Measurements from ENCODE around the gene RPS27. TPM values are rescaled to one million over a fixed set of nuclear protein-coding genes. Genes with fewer than 3 reads are reported as not detected.
"Not testable (repeated sequence)": the region's sequence is repeated elsewhere in the genome, so short reads cannot be mapped to it uniquely, and the experiment has no call there.

The RPS27 gene
- total and polyA plus RNA-seq, 4 donors, result 1,054 to 4,447 (median 1,621) TPM

DNA sequence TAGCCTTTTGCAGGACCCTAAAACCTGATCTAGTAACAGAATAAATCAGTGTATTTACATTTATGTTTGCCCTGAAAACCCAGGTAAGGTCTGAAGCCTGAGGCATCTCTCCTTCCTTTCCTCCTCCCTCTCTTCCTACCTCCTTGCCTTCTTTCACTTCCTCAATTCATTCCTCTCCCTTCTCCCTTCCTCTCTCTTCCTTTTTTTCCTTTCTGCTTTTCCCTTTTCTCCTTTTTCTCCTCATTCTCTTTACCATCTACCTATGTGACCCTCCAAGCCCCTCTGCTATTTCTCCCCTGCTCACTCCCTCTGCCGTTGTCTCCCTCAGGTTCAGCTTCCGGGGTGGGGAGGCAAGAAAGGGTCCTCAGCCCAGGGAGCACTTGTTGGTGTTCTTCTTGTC lies 8.8 kb upstream of the RPS27 start:
- DNase-seq (ENCODE audit: low read depth in 4 of 6, low spot score in 6 of 6), result not testable (repeated sequence)

DNA sequence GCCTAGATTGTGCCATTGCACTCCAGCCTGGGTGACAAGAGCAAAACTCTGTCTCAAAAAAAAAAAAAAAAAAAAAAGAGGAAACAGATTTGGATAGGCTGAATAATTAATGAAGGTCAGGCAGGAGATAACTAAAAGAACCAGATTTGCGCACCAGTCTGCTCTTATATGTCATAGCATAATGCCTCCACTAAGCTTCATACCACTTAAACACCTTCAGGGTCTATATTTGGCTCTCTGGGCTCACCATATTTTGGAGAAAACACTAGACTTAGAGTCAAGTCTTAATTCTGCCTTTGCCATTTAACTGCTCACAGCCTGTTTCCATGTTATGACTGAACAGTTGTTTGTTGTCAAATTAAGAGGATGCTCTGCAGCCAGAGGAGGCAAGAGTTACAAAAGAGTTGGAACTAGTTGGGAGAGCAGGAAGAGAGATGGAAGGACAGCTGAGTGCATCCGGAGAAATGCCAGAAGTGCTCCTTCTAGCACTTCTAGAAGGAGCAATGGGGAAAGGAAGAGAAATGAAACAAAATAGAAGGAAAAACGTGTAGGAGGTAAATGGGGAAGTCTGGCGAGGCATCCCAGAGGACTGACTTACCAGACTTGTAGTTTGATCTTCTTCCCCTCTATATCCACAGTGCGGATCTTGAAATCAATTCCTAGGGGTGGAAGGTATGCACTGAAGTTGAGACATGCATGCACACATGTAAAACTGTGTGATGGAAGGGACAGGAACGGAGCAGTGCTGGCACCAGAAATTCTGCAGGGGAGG lies 6.3 kb upstream of the RPS27 start:
- H3K4me1 ChIP-seq (ENCODE audit: control insufficient read depth, insufficient read depth, low read length), result peaks cover 13% of the 10 kb centered on the region
- H3K27ac ChIP-seq (ENCODE audit: low read depth, low read length), result no peak overlapping the region
- DNase-seq (ENCODE audit: low read depth in 4 of 6, low spot score in 6 of 6), result no peak
- H3K27me3 ChIP-seq (ENCODE audit: control insufficient read depth, insufficient read depth, low read length), result no peaks in the 10 kb centered on the region
- peaks cover 8% of the 10 kb centered on the region for H3K36me3 ChIP-seq (ENCODE audit: control insufficient read depth, insufficient read depth, low read length)
- H3K9me3 ChIP-seq (ENCODE audit: control insufficient read depth, insufficient read depth, low read length), result no peaks in the 10 kb centered on the region
- H3K4me3 ChIP-seq (ENCODE audit: low read depth, low read length), result peak overlapping the region; percentile 67
- WGBS (ENCODE audit: insufficient coverage), result 90% methylated on average over 2 of the region's 6 CpGs

More for the DNA sequence above, 8.8 kb upstream of the RPS27 start:
- peaks cover 14% of the 10 kb centered on the region for H3K4me1 ChIP-seq (ENCODE audit: control insufficient read depth, insufficient read depth, low read length)
- 100% methylated on average over 2 of the region's 2 CpGs for WGBS (ENCODE audit: insufficient coverage)
- H3K36me3 ChIP-seq (ENCODE audit: control insufficient read depth, insufficient read depth, low read length); H3K27me3 ChIP-seq (ENCODE audit: control insufficient read depth, insufficient read depth, low read length); H3K27ac ChIP-seq (ENCODE audit: low read depth, low read length); H3K9me3 ChIP-seq (ENCODE audit: control insufficient read depth, insufficient read depth, low read length); H3K4me3 ChIP-seq (ENCODE audit: low read depth, low read length): not testable (repeated sequence)

DNA sequence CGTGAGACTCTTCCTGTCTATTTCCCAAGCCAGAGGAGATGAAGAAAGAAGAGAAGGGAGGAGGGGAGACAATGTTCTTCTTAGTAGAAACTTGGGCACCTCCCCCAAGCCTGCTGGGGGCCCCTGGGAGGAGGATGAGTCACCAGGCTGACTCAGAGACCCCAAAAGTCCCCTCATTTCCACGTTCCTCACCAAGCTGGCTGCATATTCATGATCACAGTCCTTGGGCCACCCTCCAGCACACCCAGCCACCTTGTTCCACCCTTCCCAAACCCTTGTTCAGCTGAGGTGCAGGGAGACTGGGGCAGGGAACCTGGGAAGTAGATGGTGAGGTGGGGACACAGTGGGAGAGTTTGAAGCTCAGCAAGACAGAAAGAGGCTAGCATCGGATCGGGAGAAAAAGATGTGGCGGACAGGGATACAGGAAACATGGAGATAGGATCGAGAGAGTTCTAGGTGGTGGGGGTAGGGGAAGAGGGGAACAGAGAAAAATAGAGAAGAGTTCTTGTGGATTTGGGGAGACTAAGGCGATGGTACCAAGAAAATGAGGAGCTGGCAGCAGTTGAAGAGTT lies 5.1 kb upstream of the RPS27 start:
- 26% methylated on average over 5 of the region's 7 CpGs for WGBS (ENCODE audit: insufficient coverage)
- peaks cover 8% of the 10 kb centered on the region for H3K36me3 ChIP-seq (ENCODE audit: control insufficient read depth, insufficient read depth, low read length)
- peak in 1 of 6 donors; percentile 23 for DNase-seq (ENCODE audit: low read depth in 4 of 6, low spot score in 6 of 6)
- peaks cover 18% of the 10 kb centered on the region for H3K4me1 ChIP-seq (ENCODE audit: control insufficient read depth, insufficient read depth, low read length)
- H3K9me3 ChIP-seq (ENCODE audit: control insufficient read depth, insufficient read depth, low read length), result no peaks in the 10 kb centered on the region
- peak overlapping the region; percentile 80 for H3K27ac ChIP-seq (ENCODE audit: low read depth, low read length)
- H3K4me3 ChIP-seq (ENCODE audit: low read depth, low read length), result peak overlapping the region; percentile 67
- H3K27me3 ChIP-seq (ENCODE audit: control insufficient read depth, insufficient read depth, low read length), result no peaks in the 10 kb centered on the region

DNA sequence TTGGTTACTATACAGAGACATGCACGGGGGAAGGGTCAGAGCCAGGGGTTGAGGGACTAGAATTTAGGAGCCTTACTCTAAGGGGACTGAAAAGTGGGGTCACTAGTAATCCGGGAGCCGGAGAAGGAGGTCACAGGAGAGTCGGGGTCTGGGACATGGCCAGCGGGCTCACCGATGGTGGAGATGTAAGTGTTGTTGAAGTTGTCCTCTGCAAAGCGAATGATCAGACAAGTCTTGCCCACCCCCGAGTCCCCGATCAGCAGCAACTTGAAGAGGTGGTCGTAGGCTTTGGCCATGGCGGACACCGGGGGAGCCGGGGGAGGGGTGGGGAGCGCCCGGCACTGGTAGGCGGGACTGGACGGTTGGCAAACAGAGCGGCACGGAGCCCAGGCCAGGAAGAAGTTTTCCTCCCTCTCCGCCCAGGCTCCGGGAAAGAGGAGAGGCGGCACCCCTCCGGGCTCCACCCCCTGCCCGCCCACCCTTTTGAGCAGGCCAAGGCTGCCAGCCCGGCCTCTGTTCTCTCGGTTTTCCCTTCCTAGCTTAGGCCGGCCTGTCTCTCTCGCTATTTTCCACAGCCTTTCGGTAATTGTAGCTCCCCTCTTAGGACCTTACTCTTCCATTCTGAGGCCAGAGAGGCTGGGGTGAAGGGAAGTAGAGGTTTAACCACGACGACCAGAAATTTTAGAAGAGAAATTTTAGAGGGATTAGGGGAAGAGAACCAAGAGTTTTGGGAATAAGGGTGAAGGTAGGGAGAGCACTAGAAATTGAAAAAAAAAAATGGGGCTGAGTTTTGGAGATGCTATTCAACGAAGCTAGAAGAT lies 4.4 kb upstream of the RPS27 start, which contains the start of gene RAB13:
TSS of gene RAB13 (minus strand) at position 399 of the 821 bp plus-strand sequence. CDS start at position 296, 103 bp downstream.
- DNase-seq (ENCODE audit: low read depth in 4 of 6, low spot score in 6 of 6), result peak in 4 of 6 donors; percentile 54 to 91 (median 72)
- Histone ChIP-seq H3K27ac (ENCODE audit: low read depth, low read length) (peak within 1 kb of the TSS; percentile 95), H3K27me3 (ENCODE audit: control insufficient read depth, insufficient read depth, low read length) (no peaks in the 10 kb centered on the region), H3K9me3 (ENCODE audit: control insufficient read depth, insufficient read depth, low read length) (no peaks in the 10 kb centered on the region), H3K4me1 (ENCODE audit: control insufficient read depth, insufficient read depth, low read length) (peaks cover 18% of the 10 kb centered on the region), H3K4me3 (ENCODE audit: low read depth, low read length) (peak within 1 kb of the TSS; percentile 67), H3K36me3 (ENCODE audit: control insufficient read depth, insufficient read depth, low read length) (peaks cover 5% of the 10 kb centered on the region)
- 4% methylated on average over 18 of the region's 32 CpGs for WGBS (ENCODE audit: insufficient coverage)

DNA sequence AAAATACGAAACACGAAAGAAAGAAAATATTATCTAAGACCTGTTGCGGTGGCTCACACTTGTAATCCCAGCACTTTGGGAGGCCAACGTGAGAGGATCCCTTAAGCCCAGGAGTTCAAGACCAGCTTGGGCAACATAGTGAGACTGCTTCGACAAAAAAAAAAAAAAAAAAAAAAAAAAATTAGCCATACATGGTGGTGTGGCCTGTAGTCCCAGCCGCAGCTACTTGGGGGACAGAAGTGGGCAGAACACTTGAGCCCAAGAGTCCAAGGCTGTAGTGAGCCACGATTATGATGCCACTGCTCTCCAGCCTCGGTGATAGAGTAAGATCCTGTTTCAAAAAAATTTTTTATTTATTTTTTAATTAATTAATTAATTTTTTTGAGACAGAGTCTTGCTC lies 2.9 kb upstream of the RPS27 start:
- peaks cover 22% of the 10 kb centered on the region for H3K4me1 ChIP-seq (ENCODE audit: control insufficient read depth, insufficient read depth, low read length)
- no peak for DNase-seq (ENCODE audit: low read depth in 4 of 6, low spot score in 6 of 6)
- no peaks in the 10 kb centered on the region for H3K27me3 ChIP-seq (ENCODE audit: control insufficient read depth, insufficient read depth, low read length)
- H3K9me3 ChIP-seq (ENCODE audit: control insufficient read depth, insufficient read depth, low read length), result no peaks in the 10 kb centered on the region
- H3K36me3 ChIP-seq (ENCODE audit: control insufficient read depth, insufficient read depth, low read length), result peaks cover 10% of the 10 kb centered on the region
- WGBS (ENCODE audit: insufficient coverage), result 90% methylated on average over 2 of the region's 8 CpGs
- no peak overlapping the region for H3K27ac ChIP-seq (ENCODE audit: low read depth, low read length)
- H3K4me3 ChIP-seq (ENCODE audit: low read depth, low read length), result no peak overlapping the region

DNA sequence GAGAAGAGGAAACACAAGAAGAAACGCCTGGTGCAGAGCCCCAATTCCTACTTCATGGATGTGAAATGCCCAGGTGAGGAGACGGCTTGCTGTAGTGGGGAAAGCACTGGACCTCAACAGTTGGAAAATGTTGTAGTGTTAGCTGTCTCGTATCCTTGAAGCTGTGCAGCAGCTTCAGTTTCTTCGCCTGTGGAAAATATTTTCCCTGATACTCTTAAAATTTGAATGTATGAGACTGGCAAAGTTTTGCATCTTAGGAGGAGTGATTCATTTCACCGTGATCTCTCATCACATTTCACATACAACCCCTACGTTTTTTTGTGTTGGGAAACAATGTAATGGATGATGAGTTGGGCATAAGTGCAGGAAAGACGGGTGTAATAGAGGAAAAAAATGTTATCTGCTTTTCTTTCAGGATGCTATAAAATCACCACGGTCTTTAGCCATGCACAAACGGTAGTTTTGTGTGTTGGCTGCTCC lies 629 bp downstream of the RPS27 start:
- Histone ChIP-seq H3K4me3 (ENCODE audit: low read depth, low read length) (peak overlapping the region; percentile 98), H3K27ac (ENCODE audit: low read depth, low read length) (peak overlapping the region; percentile 89), H3K4me1 (ENCODE audit: control insufficient read depth, insufficient read depth, low read length) (peaks cover 14% of the 10 kb centered on the region), H3K9me3 (ENCODE audit: control insufficient read depth, insufficient read depth, low read length) (no peaks in the 10 kb centered on the region), H3K36me3 (ENCODE audit: control insufficient read depth, insufficient read depth, low read length) (peaks cover 36% of the 10 kb centered on the region), H3K27me3 (ENCODE audit: control insufficient read depth, insufficient read depth, low read length) (no peaks in the 10 kb centered on the region)
- 22% methylated on average over 3 of the region's 9 CpGs for WGBS (ENCODE audit: insufficient coverage)
- DNase-seq (ENCODE audit: low read depth in 4 of 6, low spot score in 6 of 6), result no peak

DNA sequence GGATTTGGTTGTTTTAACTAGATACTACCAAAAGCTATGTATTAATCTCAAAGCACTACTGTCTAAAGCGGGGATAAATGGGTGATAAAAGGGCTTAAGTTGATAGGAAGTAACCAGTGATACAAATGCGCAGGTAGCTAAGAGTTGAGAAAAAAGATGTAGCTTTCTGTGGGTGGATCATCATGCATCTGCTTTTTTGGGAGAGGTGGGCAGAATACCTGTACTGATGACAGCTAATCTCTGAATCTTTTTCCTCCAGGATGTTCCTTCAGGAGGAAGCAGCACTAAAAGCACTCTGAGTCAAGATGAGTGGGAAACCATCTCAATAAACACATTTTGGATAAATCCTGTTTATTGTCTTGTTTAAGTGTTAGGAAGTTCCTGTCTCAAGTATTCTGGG lies 1.2 kb downstream of the RPS27 start:
- WGBS (ENCODE audit: insufficient coverage), result 100% methylated on average over 1 of the region's 2 CpGs
- no peak for DNase-seq (ENCODE audit: low read depth in 4 of 6, low spot score in 6 of 6)
- Histone ChIP-seq H3K27me3 (ENCODE audit: control insufficient read depth, insufficient read depth, low read length) (no peaks in the 10 kb centered on the region), H3K27ac (ENCODE audit: low read depth, low read length) (no peak overlapping the region), H3K4me1 (ENCODE audit: control insufficient read depth, insufficient read depth, low read length) (peaks cover 12% of the 10 kb centered on the region), H3K9me3 (ENCODE audit: control insufficient read depth, insufficient read depth, low read length) (no peaks in the 10 kb centered on the region), H3K36me3 (ENCODE audit: control insufficient read depth, insufficient read depth, low read length) (peaks cover 41% of the 10 kb centered on the region), H3K4me3 (ENCODE audit: low read depth, low read length) (no peak overlapping the region)

DNA sequence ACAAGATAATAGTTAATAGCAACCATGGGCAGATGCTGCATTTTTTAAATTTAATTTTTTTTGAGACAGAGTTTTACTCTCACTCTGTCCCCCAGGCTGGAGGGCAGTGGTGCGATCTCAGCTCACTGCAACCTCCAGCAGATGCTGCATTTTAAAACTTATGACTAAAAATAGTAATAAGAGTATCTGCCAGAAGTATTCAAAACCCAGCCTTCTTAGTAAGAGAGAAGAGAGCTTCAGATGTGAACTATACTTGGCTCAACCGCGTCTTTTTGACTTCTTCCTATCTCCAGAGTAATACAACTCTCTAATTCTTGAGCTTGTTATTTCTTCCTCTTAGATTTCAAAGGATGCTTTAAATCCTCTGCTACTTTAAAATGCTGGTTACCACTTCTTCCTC lies 4.6 kb downstream of the RPS27 start:
- WGBS (ENCODE audit: insufficient coverage), result 100% methylated on average over 2 of the region's 3 CpGs
- H3K4me1 ChIP-seq (ENCODE audit: control insufficient read depth, insufficient read depth, low read length), result peaks cover 6% of the 10 kb centered on the region

DNA sequence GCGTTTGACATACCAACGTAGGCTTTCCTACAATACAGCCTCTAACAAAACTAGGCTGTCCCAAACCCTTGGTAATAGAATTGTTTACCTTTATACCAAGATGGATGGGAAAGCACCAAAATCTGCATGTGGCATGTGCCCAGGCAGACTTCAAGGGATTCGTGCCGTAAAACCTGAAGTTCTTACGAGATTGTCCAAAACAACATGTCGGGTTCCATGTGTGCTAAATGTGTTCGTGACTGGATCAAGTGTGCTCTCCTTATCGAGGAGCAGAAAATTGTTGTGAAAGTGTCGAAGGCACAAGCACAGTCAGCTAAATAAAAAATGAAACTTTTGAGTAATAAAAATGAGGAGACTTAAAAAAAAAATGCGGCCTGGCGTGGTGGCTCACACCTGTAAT lies 5.1 kb downstream of the RPS27 start:
- Histone ChIP-seq H3K4me3 (ENCODE audit: low read depth, low read length) (no peak overlapping the region), H3K36me3 (ENCODE audit: control insufficient read depth, insufficient read depth, low read length) (peaks cover 42% of the 10 kb centered on the region), H3K27ac (ENCODE audit: low read depth, low read length) (no peak overlapping the region), H3K9me3 (ENCODE audit: control insufficient read depth, insufficient read depth, low read length) (no peaks in the 10 kb centered on the region), H3K4me1 (ENCODE audit: control insufficient read depth, insufficient read depth, low read length) (peaks cover 5% of the 10 kb centered on the region), H3K27me3 (ENCODE audit: control insufficient read depth, insufficient read depth, low read length) (no peaks in the 10 kb centered on the region)
- 94% methylated on average over 8 of the region's 11 CpGs for WGBS (ENCODE audit: insufficient coverage)
- DNase-seq (ENCODE audit: low read depth in 4 of 6, low spot score in 6 of 6), result no peak

More for the DNA sequence above, 4.6 kb downstream of the RPS27 start:
- Histone ChIP-seq H3K4me3 (ENCODE audit: low read depth, low read length) (no peak overlapping the region), H3K27me3 (ENCODE audit: control insufficient read depth, insufficient read depth, low read length) (no peaks in the 10 kb centered on the region), H3K36me3 (ENCODE audit: control insufficient read depth, insufficient read depth, low read length) (peaks cover 42% of the 10 kb centered on the region), H3K27ac (ENCODE audit: low read depth, low read length) (no peak overlapping the region), H3K9me3 (ENCODE audit: control insufficient read depth, insufficient read depth, low read length) (no peaks in the 10 kb centered on the region)
- DNase-seq (ENCODE audit: low read depth in 4 of 6, low spot score in 6 of 6), result no peak
